Measurements from ENCODE around the gene ALOX15B. TPM values are rescaled to one million over a fixed set of nuclear protein-coding genes. Genes with fewer than 3 reads are reported as not detected.

Gene ALOX15B
- total RNA-seq, 1 donor from 2014 or later: not detected

DNA sequence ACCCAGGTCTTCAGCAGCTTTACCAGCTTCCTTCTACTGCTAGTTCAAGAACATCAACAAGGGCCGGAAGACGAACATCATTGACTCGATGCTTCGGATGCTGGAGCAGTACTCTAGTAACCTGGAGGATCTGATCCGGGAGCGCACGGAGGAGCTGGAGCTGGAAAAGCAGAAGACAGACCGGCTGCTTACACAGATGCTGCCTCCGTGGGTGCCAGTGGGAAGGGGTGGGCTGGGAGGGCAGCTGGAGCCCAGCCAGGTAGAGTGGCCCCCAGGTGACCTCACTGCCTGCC is 24.4 kb upstream of the ALOX15B start:
- H4K20me1 ChIP-seq (ENCODE audit: insufficient read depth, low read length): no peaks in the 10 kb centered on the region
- H2AFZ ChIP-seq (ENCODE audit: low read depth, low read length): no peak overlapping the region
- Mint-ChIP-seq H3K27me3 (ENCODE audit: low read depth, unreplicated experiment) (peaks cover 50% of the 10 kb centered on the region), H3K4me3 (ENCODE audit: unreplicated experiment) (no peak overlapping the region), H3K9me3 (ENCODE audit: unreplicated experiment) (no peaks in the 10 kb centered on the region), H3K4me1 (ENCODE audit: low read depth, unreplicated experiment) (peaks cover 12% of the 10 kb centered on the region), H3K36me3 (ENCODE audit: low read depth, unreplicated experiment) (no peaks in the 10 kb centered on the region), H3K27ac (ENCODE audit: unreplicated experiment) (no peak overlapping the region)
- H3K4me1 ChIP-seq (ENCODE audit: insufficient read depth, low read length): peaks cover 7% of the 10 kb centered on the region
- TF ChIP-seq, protein P1, sequence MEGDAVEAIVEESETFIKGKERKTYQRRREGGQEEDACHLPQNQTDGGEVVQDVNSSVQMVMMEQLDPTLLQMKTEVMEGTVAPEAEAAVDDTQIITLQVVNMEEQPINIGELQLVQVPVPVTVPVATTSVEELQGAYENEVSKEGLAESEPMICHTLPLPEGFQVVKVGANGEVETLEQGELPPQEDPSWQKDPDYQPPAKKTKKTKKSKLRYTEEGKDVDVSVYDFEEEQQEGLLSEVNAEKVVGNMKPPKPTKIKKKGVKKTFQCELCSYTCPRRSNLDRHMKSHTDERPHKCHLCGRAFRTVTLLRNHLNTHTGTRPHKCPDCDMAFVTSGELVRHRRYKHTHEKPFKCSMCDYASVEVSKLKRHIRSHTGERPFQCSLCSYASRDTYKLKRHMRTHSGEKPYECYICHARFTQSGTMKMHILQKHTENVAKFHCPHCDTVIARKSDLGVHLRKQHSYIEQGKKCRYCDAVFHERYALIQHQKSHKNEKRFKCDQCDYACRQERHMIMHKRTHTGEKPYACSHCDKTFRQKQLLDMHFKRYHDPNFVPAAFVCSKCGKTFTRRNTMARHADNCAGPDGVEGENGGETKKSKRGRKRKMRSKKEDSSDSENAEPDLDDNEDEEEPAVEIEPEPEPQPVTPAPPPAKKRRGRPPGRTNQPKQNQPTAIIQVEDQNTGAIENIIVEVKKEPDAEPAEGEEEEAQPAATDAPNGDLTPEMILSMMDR (IDR thresholded peaks at IDR 0.05; ENCODE audit: insufficient read depth, low read depth, low read length): no peak
- no peak for TF ChIP-seq EZH2 (IDR thresholded peaks at IDR 0.05; ENCODE audit: insufficient read depth, low read length)
- H3K9ac ChIP-seq (ENCODE audit: low read length): no peak overlapping the region
- DNase-seq (ENCODE audit: low read depth): no peak
- H3K4me2 ChIP-seq (ENCODE audit: low read length): no peak overlapping the region
- no peaks in the 10 kb centered on the region for H3K9me3 ChIP-seq (ENCODE audit: insufficient read depth, low read depth, low read length)
- peaks cover 13% of the 10 kb centered on the region for H3K27me3 ChIP-seq (ENCODE audit: insufficient read depth, low read length)
- FAIRE-seq: no peak
- no peaks in the 10 kb centered on the region for H3K36me3 ChIP-seq (ENCODE audit: insufficient read depth, low read length)
- no peaks in the 10 kb centered on the region for H3K79me2 ChIP-seq (ENCODE audit: insufficient read depth, low read length)
- H3K27ac ChIP-seq (ENCODE audit: low read depth, low read length): no peak overlapping the region
- H3K4me3 ChIP-seq (ENCODE audit: insufficient read depth, low read depth, low read length): no peak overlapping the region

DNA sequence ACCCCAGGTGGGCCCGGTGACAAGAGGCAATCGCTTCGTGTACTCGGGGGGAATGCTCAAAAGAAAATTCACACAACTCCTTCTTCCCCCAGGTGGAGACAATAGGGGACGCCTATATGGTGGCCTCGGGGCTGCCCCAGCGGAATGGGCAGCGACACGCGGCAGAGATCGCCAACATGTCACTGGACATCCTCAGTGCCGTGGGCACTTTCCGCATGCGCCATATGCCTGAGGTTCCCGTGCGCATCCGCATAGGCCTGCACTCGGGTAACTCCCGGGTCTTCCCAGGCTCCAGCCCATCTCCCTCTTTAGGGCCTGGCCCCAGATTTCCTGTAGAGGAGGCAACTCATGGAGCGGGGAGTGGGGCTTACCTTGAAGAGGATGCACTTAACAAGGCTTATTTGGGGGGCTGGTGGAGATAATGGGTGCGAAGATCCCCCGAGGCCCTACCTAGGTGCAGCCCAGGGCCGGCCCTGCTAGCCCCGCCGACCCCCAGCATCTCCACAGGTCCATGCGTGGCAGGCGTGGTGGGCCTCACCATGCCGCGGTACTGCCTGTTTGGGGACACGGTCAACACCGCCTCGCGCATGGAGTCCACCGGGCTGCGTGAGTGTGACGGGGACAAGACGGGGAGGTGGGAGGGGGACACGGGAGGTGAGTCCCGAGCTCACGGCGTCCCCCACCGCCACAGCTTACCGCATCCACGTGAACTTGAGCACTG is 23.5 kb upstream of the ALOX15B start:
- H3K36me3 ChIP-seq (ENCODE audit: insufficient read depth, low read length): no peaks in the 10 kb centered on the region
- DNase-seq (ENCODE audit: low read depth) (no peak), FAIRE-seq (no peak)
- no peaks in the 10 kb centered on the region for H3K79me2 ChIP-seq (ENCODE audit: insufficient read depth, low read length)
- H3K36me3 Mint-ChIP-seq (ENCODE audit: low read depth, unreplicated experiment): no peaks in the 10 kb centered on the region
- H3K4me3 ChIP-seq (ENCODE audit: insufficient read depth, low read depth, low read length): no peak overlapping the region
- H3K4me1 ChIP-seq (ENCODE audit: insufficient read depth, low read length): peaks cover 7% of the 10 kb centered on the region
- H3K4me2 ChIP-seq (ENCODE audit: low read length): peak overlapping the region; percentile 81
- H2AFZ ChIP-seq (ENCODE audit: low read depth, low read length): peak overlapping the region; percentile 63
- H3K9ac ChIP-seq (ENCODE audit: low read length): peak overlapping the region; percentile 38
- peaks cover 15% of the 10 kb centered on the region for H3K4me1 Mint-ChIP-seq (ENCODE audit: low read depth, unreplicated experiment)
- no peak overlapping the region for H3K27ac Mint-ChIP-seq (ENCODE audit: unreplicated experiment)
- no peaks in the 10 kb centered on the region for H4K20me1 ChIP-seq (ENCODE audit: insufficient read depth, low read length)
- H3K9me3 Mint-ChIP-seq (ENCODE audit: unreplicated experiment): no peaks in the 10 kb centered on the region
- TF ChIP-seq, protein P1 (IDR thresholded peaks at IDR 0.05; ENCODE audit: insufficient read depth, low read depth, low read length): no peak
- TF ChIP-seq EZH2 (IDR thresholded peaks at IDR 0.05; ENCODE audit: insufficient read depth, low read length): no peak
- no peaks in the 10 kb centered on the region for H3K9me3 ChIP-seq (ENCODE audit: insufficient read depth, low read depth, low read length)
- H3K27ac ChIP-seq (ENCODE audit: low read depth, low read length): no peak overlapping the region
- no peak overlapping the region for H3K4me3 Mint-ChIP-seq (ENCODE audit: unreplicated experiment)
- peaks cover 50% of the 10 kb centered on the region for H3K27me3 Mint-ChIP-seq (ENCODE audit: low read depth, unreplicated experiment)
- peaks cover 13% of the 10 kb centered on the region for H3K27me3 ChIP-seq (ENCODE audit: insufficient read depth, low read length)

DNA sequence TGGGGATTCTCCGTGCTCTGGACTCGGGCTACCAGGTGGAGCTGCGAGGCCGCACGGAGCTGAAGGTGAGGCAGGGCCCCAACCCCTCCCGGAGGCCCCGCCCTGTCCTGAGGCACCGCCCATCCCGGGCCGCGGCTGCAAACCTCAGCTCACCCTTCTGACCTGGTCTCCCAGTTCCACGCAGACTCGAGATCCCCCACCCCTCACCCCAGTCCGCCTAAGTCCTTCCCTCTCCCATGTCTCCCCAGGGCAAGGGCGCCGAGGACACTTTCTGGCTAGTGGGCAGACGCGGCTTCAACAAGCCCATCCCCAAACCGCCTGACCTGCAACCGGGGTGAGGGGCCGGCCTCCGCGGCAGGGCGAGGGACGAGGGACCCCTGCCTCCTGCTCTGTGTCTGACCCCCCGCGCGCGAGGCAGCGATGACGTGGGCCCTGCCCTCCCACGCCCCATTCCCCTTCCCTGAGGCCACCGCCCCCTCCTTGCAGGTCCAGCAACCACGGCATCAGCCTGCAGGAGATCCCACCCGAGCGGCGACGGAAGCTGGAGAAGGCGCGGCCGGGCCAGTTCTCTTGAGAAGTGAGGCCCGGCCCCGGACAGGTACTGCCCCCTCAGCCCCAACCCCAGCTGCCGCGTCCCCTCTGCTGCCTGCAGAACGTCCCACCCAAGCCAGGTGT is 22.8 kb upstream of the ALOX15B start:
- peaks cover 15% of the 10 kb centered on the region for H3K4me1 Mint-ChIP-seq (ENCODE audit: low read depth, unreplicated experiment)
- H3K27ac Mint-ChIP-seq (ENCODE audit: unreplicated experiment): no peak overlapping the region
- Histone ChIP-seq H3K4me3 (ENCODE audit: insufficient read depth, low read depth, low read length) (peak overlapping the region; percentile 17), H3K36me3 (ENCODE audit: insufficient read depth, low read length) (no peaks in the 10 kb centered on the region), H3K27ac (ENCODE audit: low read depth, low read length) (no peak overlapping the region), H4K20me1 (ENCODE audit: insufficient read depth, low read length) (no peaks in the 10 kb centered on the region), H3K9ac (ENCODE audit: low read length) (peak overlapping the region; percentile 38), H3K79me2 (ENCODE audit: insufficient read depth, low read length) (no peaks in the 10 kb centered on the region), H3K4me2 (ENCODE audit: low read length) (peak overlapping the region; percentile 81), H3K27me3 (ENCODE audit: insufficient read depth, low read length) (peaks cover 13% of the 10 kb centered on the region), H2AFZ (ENCODE audit: low read depth, low read length) (peak overlapping the region; percentile 63), H3K9me3 (ENCODE audit: insufficient read depth, low read depth, low read length) (no peaks in the 10 kb centered on the region), H3K4me1 (ENCODE audit: insufficient read depth, low read length) (peaks cover 7% of the 10 kb centered on the region)
- DNase-seq (ENCODE audit: low read depth) (no peak), FAIRE-seq (no peak)
- no peaks in the 10 kb centered on the region for H3K9me3 Mint-ChIP-seq (ENCODE audit: unreplicated experiment)
- peaks cover 50% of the 10 kb centered on the region for H3K27me3 Mint-ChIP-seq (ENCODE audit: low read depth, unreplicated experiment)
- peak; percentile 54 for TF ChIP-seq EZH2 (IDR thresholded peaks at IDR 0.05; ENCODE audit: insufficient read depth, low read length)
- TF ChIP-seq, protein P1 (IDR thresholded peaks at IDR 0.05; ENCODE audit: insufficient read depth, low read depth, low read length): no peak
- H3K4me3 Mint-ChIP-seq (ENCODE audit: unreplicated experiment): peak overlapping the region; percentile 76
- no peaks in the 10 kb centered on the region for H3K36me3 Mint-ChIP-seq (ENCODE audit: low read depth, unreplicated experiment)

Measured in astrocyte (in vitro differentiated cells and primary cell).